T-helper 2 cell treated with Interferon-gamma antibody and Interleukin-4, amounts not matched to agents 5 μg/mL and 100 μg/mL, for 36 hours (primary cell): ENCODE data around the gene AMIGO2.
"Not testable (repeated sequence)": the region's sequence is repeated elsewhere in the genome, so short reads cannot be mapped to it uniquely, and the experiment has no call there.

Experiments
- DNase-seq: peaks from one replicate; pipeline ENCODE4 v3.0.0; 2021; ENCODE audit warnings: low spot score
- H3K27ac Mint-ChIP-seq: one replicate; pipeline ENCODE4 v1.8.0; 2021; ENCODE audit warnings: mild to moderate bottlenecking, mixed read lengths
- H3K27me3 Mint-ChIP-seq: one replicate; pipeline ENCODE4 v1.8.0; 2021; ENCODE audit warnings: low read depth, mixed read lengths
- H3K36me3 Mint-ChIP-seq: one replicate; pipeline ENCODE4 v1.8.0; 2021; ENCODE audit warnings: low read depth, mixed read lengths
- H3K4me1 Mint-ChIP-seq: one replicate; pipeline ENCODE4 v1.8.0; 2021; ENCODE audit warnings: low read depth, mixed read lengths
- H3K4me3 Mint-ChIP-seq: one replicate; pipeline ENCODE4 v1.8.0; 2022; ENCODE audit warnings: mild to moderate bottlenecking, moderate library complexity, mixed read lengths
- H3K9me3 Mint-ChIP-seq: one replicate; pipeline ENCODE4 v1.8.0; 2021; ENCODE audit warnings: mixed read lengths

AMIGO2 gene

GRCh38 chr12:47051291-47051690, 28.5 kb downstream of the AMIGO2 start:
- not testable (repeated sequence) for H3K4me1 Mint-ChIP-seq, H3K4me3 Mint-ChIP-seq, H3K27ac Mint-ChIP-seq, DNase-seq, H3K27me3 Mint-ChIP-seq, H3K36me3 Mint-ChIP-seq
- H3K9me3 Mint-ChIP-seq: peaks cover 14% of the 10 kb centered on the region

GRCh38 chr12:47048541-47048940, 31.2 kb downstream of the AMIGO2 start:
- Mint-ChIP-seq H3K4me1 (no peaks in the 10 kb centered on the region), H3K27me3 (peaks cover 8% of the 10 kb centered on the region)

GRCh38 chr12:47041327-47041726, 38.4 kb downstream of the AMIGO2 start:
- Mint-ChIP-seq H3K27me3 (peaks cover 8% of the 10 kb centered on the region), H3K27ac (no peak overlapping the region), H3K9me3 (no peaks in the 10 kb centered on the region), H3K4me3 (no peak overlapping the region), H3K4me1 (no peaks in the 10 kb centered on the region), H3K36me3 (no peaks in the 10 kb centered on the region)
- no peak for DNase-seq

More at GRCh38 chr12:47048541-47048940, 31.2 kb downstream of the AMIGO2 start:
- no peak for DNase-seq
- H3K36me3 Mint-ChIP-seq: no peaks in the 10 kb centered on the region
- peaks cover 12% of the 10 kb centered on the region for H3K9me3 Mint-ChIP-seq
- no peak overlapping the region for H3K27ac Mint-ChIP-seq
- H3K4me3 Mint-ChIP-seq: no peak overlapping the region

- Mint-ChIP-seq H3K27me3 (no peaks in the 10 kb centered on the region), H3K9me3 (no peaks in the 10 kb centered on the region), H3K4me3 (no peak overlapping the region), H3K27ac (no peak overlapping the region), H3K36me3 (no peaks in the 10 kb centered on the region), H3K4me1 (no peaks in the 10 kb centered on the region)
- no peak for DNase-seq
These were observed 40.0 kb downstream of the AMIGO2 start for GRCh38 chr12:47039756-47040155.

GRCh38 chr12:47039079-47039478, 40.7 kb downstream of the AMIGO2 start:
- Mint-ChIP-seq H3K27me3 (no peaks in the 10 kb centered on the region), H3K27ac (no peak overlapping the region)

GRCh38 chr12:47038270-47038748, 41.5 kb downstream of the AMIGO2 start:
- Mint-ChIP-seq H3K4me3 (no peak overlapping the region), H3K9me3 (no peaks in the 10 kb centered on the region), H3K4me1 (peaks cover 2% of the 10 kb centered on the region), H3K27me3 (no peaks in the 10 kb centered on the region), H3K27ac (no peak overlapping the region), H3K36me3 (no peaks in the 10 kb centered on the region)
- no peak for DNase-seq

More at GRCh38 chr12:47039079-47039478, 40.7 kb downstream of the AMIGO2 start:
- Mint-ChIP-seq H3K36me3 (no peaks in the 10 kb centered on the region), H3K9me3 (no peaks in the 10 kb centered on the region), H3K4me3 (no peak overlapping the region), H3K4me1 (no peaks in the 10 kb centered on the region)
- no peak for DNase-seq

GRCh38 chr12:47035484-47035883, 44.3 kb downstream of the AMIGO2 start:
- Mint-ChIP-seq H3K4me3 (no peak overlapping the region), H3K27me3 (peaks cover under 1% of the 10 kb centered on the region), H3K36me3 (no peaks in the 10 kb centered on the region), H3K27ac (no peak overlapping the region), H3K9me3 (no peaks in the 10 kb centered on the region), H3K4me1 (peaks cover 4% of the 10 kb centered on the region)
- DNase-seq: no peak

GRCh38 chr12:47034661-47035060, 45.1 kb downstream of the AMIGO2 start:
- H3K9me3 Mint-ChIP-seq: no peaks in the 10 kb centered on the region
- H3K4me3 Mint-ChIP-seq: no peak overlapping the region
- H3K27ac Mint-ChIP-seq: no peak overlapping the region
- H3K36me3 Mint-ChIP-seq: no peaks in the 10 kb centered on the region
- peaks cover 4% of the 10 kb centered on the region for H3K4me1 Mint-ChIP-seq
- DNase-seq: no peak
- peaks cover 2% of the 10 kb centered on the region for H3K27me3 Mint-ChIP-seq

GRCh38 chr12:47033789-47034555, 45.8 kb downstream of the AMIGO2 start:
- H3K4me3 Mint-ChIP-seq: no peak overlapping the region
- DNase-seq: no peak
- no peaks in the 10 kb centered on the region for H3K36me3 Mint-ChIP-seq
- no peaks in the 10 kb centered on the region for H3K9me3 Mint-ChIP-seq
- peaks cover 4% of the 10 kb centered on the region for H3K4me1 Mint-ChIP-seq
- H3K27ac Mint-ChIP-seq: no peak overlapping the region
- peaks cover 2% of the 10 kb centered on the region for H3K27me3 Mint-ChIP-seq

- Mint-ChIP-seq H3K4me3 (no peak overlapping the region), H3K4me1 (peaks cover 4% of the 10 kb centered on the region), H3K36me3 (no peaks in the 10 kb centered on the region), H3K27ac (no peak overlapping the region), H3K27me3 (peaks cover 2% of the 10 kb centered on the region), H3K9me3 (no peaks in the 10 kb centered on the region)
- no peak for DNase-seq
These were observed 46.7 kb downstream of the AMIGO2 start for GRCh38 chr12:47033081-47033480.

GRCh38 chr12:47032644-47033043, 47.1 kb downstream of the AMIGO2 start:
- peaks cover 4% of the 10 kb centered on the region for H3K4me1 Mint-ChIP-seq
- H3K36me3 Mint-ChIP-seq: no peaks in the 10 kb centered on the region
- H3K4me3 Mint-ChIP-seq: no peak overlapping the region
- no peak for DNase-seq
- no peaks in the 10 kb centered on the region for H3K9me3 Mint-ChIP-seq
- no peak overlapping the region for H3K27ac Mint-ChIP-seq
- H3K27me3 Mint-ChIP-seq: peaks cover 2% of the 10 kb centered on the region

- Mint-ChIP-seq H3K9me3 (no peaks in the 10 kb centered on the region), H3K36me3 (no peaks in the 10 kb centered on the region), H3K27me3 (peaks cover 7% of the 10 kb centered on the region), H3K27ac (no peak overlapping the region), H3K4me3 (no peak overlapping the region), H3K4me1 (peaks cover 4% of the 10 kb centered on the region)
- DNase-seq: no peak
These were observed 49.9 kb downstream of the AMIGO2 start for GRCh38 chr12:47029903-47030302.

- Mint-ChIP-seq H3K4me3 (no peak overlapping the region), H3K27me3 (peaks cover 7% of the 10 kb centered on the region), H3K27ac (no peak overlapping the region), H3K9me3 (no peaks in the 10 kb centered on the region), H3K36me3 (no peaks in the 10 kb centered on the region), H3K4me1 (peaks cover 4% of the 10 kb centered on the region)
- DNase-seq: no peak
These were observed 50.6 kb downstream of the AMIGO2 start for GRCh38 chr12:47028981-47029708.

GRCh38 chr12:47028186-47028585, 51.6 kb downstream of the AMIGO2 start:
- Mint-ChIP-seq H3K36me3 (no peaks in the 10 kb centered on the region), H3K27ac (no peak overlapping the region), H3K27me3 (peaks cover 7% of the 10 kb centered on the region), H3K4me1 (peaks cover 2% of the 10 kb centered on the region), H3K4me3 (no peak overlapping the region), H3K9me3 (no peaks in the 10 kb centered on the region)
- no peak for DNase-seq
